MM.1S (cell line): ENCODE data around the gene PHLDB1.

ENCODE experiments used
- EZH2 ChIP-seq: fragments of 300-600 bp; sonication (generic); optimal IDR thresholded peaks from 2 replicates; pipeline ENCODE3; 2017; ENCODE audit warnings: low read depth, mild to moderate bottlenecking, antibody characterized with exemption, low read length, mixed read lengths
- TF ChIP-seq, protein P1 (sequence below): fragments of 300-600 bp; sonication (generic); IDR thresholded peaks from 2 replicates; pipeline ENCODE4 v1.5.1; 2016; ENCODE audit warnings: antibody characterized with exemption, low read length, mixed read lengths

DNA sequence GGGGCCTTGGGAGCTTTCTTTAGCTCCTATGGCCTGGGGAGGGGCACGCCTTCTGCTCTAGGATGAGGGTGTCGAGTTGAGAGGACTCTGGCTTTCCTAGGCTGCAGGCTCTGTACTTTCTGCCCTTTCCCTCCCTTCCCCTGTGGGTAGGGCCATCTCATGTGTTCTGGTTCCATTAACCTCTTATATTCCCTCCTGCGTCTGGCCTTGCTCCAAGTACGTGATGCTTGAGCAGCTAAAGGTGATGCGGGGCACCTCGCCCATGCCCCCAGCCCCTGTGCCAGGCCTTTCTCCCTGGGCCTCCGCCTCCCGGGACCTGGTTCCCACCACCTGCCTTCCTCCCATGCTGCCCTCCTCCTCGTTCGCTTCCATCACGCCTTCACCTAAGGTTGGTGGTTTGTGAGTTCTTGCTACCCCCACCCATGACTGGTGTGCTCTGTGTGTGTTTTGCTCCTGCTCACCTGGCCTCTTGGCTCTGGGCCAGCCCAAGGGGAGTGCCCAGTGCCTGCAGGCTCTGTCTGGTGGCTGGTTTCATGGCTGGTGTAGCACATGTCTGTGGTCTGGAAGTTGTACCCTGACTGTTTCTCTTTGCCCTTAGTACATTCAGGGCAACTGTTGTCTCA is 34.1 kb downstream of the PHLDB1 start:
- TF ChIP-seq, protein P1, sequence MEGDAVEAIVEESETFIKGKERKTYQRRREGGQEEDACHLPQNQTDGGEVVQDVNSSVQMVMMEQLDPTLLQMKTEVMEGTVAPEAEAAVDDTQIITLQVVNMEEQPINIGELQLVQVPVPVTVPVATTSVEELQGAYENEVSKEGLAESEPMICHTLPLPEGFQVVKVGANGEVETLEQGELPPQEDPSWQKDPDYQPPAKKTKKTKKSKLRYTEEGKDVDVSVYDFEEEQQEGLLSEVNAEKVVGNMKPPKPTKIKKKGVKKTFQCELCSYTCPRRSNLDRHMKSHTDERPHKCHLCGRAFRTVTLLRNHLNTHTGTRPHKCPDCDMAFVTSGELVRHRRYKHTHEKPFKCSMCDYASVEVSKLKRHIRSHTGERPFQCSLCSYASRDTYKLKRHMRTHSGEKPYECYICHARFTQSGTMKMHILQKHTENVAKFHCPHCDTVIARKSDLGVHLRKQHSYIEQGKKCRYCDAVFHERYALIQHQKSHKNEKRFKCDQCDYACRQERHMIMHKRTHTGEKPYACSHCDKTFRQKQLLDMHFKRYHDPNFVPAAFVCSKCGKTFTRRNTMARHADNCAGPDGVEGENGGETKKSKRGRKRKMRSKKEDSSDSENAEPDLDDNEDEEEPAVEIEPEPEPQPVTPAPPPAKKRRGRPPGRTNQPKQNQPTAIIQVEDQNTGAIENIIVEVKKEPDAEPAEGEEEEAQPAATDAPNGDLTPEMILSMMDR, result no peak
- TF ChIP-seq EZH2, result no peak
